Fibroblast of mammary gland (primary cell): ENCODE data around the gene TSKU.

Experiments used
- DNase-seq: peaks from one replicate; pipeline ENCODE4 v3.0.0-alpha.2; 2010; ENCODE audit warnings: low read depth
- H3K4me3 ChIP-seq: 2 replicates; pipeline ENCODE4 v1.5.1; 2011; ENCODE audit warnings: low read depth, mild to moderate bottlenecking, low read length, moderate library complexity; ENCODE audit not compliant: control insufficient read depth
- CTCF ChIP-seq: conservative IDR thresholded peaks from 2 replicates; pipeline ENCODE4 v1.5.1; 2011; ENCODE audit warnings: low read depth, low read length, inconsistent platforms; ENCODE audit not compliant: control insufficient read depth, insufficient read depth

The TSKU gene

GRCh38 chr11:76792505-76793264, 9.5 kb downstream of the TSKU start:
- H3K4me3 ChIP-seq = no peak overlapping the region
- no peak for TF ChIP-seq CTCF
- DNase-seq = no peak

GRCh38 chr11:76793391-76794291, 10.5 kb downstream of the TSKU start:
- no peak for DNase-seq
- no peak overlapping the region for H3K4me3 ChIP-seq
- no peak for TF ChIP-seq CTCF

GRCh38 chr11:76794371-76795289, 11.5 kb downstream of the TSKU start:
- no peak for TF ChIP-seq CTCF
- no peak for DNase-seq
- no peak overlapping the region for H3K4me3 ChIP-seq

GRCh38 chr11:76795290-76795935, 12.3 kb downstream of the TSKU start:
- DNase-seq = no peak
- H3K4me3 ChIP-seq = no peak overlapping the region
- TF ChIP-seq CTCF = no peak

- no peak for DNase-seq
- no peak for TF ChIP-seq CTCF
- no peak overlapping the region for H3K4me3 ChIP-seq
Measured at GRCh38 chr11:76795936-76796441, 12.8 kb downstream of the TSKU start.
